ENCODE data around the gene COLEC12.

The COLEC12 gene

GRCh38 chr18:475202-476031, 25.1 kb downstream of the COLEC12 start:
- no peak for DNase-seq (ENCODE audit: low read depth)

GRCh38 chr18:474416-474815, 26.1 kb downstream of the COLEC12 start:
- no peak for DNase-seq (ENCODE audit: low read depth)

GRCh38 chr18:473802-474201, 26.7 kb downstream of the COLEC12 start:
- DNase-seq (ENCODE audit: low read depth): no peak

GRCh38 chr18:471716-472115, 28.8 kb downstream of the COLEC12 start:
- DNase-seq (ENCODE audit: low read depth): no peak

GRCh38 chr18:470661-471501, 29.6 kb downstream of the COLEC12 start:
- DNase-seq (ENCODE audit: low read depth): no peak

- DNase-seq (ENCODE audit: low read depth): no peak
Measured at GRCh38 chr18:468955-469790, 31.3 kb downstream of the COLEC12 start.

- no peak for DNase-seq (ENCODE audit: low read depth)
Measured at GRCh38 chr18:463827-464541, 36.5 kb downstream of the COLEC12 start.

GRCh38 chr18:463403-463802, 37.1 kb downstream of the COLEC12 start:
- DNase-seq (ENCODE audit: low read depth): no peak

GRCh38 chr18:461762-462161, 38.7 kb downstream of the COLEC12 start:
- DNase-seq (ENCODE audit: low read depth): no peak

- no peak for DNase-seq (ENCODE audit: low read depth)
Measured at GRCh38 chr18:460791-461190, 39.7 kb downstream of the COLEC12 start.

- no peak for DNase-seq (ENCODE audit: low read depth)
Measured at GRCh38 chr18:459814-460593, 40.5 kb downstream of the COLEC12 start.

- DNase-seq (ENCODE audit: low read depth): no peak
Measured at GRCh38 chr18:457521-458412, 42.7 kb downstream of the COLEC12 start.

GRCh38 chr18:457140-457519, 43.4 kb downstream of the COLEC12 start:
- peak; percentile 85 for DNase-seq (ENCODE audit: low read depth)

GRCh38 chr18:456361-457139, 44.0 kb downstream of the COLEC12 start:
- peak; percentile 87 for DNase-seq (ENCODE audit: low read depth)

- no peak for DNase-seq (ENCODE audit: low read depth)
Measured at GRCh38 chr18:453400-453799, 47.1 kb downstream of the COLEC12 start.

- DNase-seq (ENCODE audit: low read depth): no peak
Measured at GRCh38 chr18:452816-453215, 47.7 kb downstream of the COLEC12 start.

- DNase-seq (ENCODE audit: low read depth): no peak
Measured at GRCh38 chr18:449374-449773, 51.1 kb downstream of the COLEC12 start.

GRCh38 chr18:448116-448790, 52.2 kb downstream of the COLEC12 start:
- DNase-seq (ENCODE audit: low read depth): no peak
